T-helper 2 cell treated with Interferon-gamma antibody and Interleukin-4, amounts not matched to agents 100 ng/mL and 5 ng/mL, for 36 hours (primary cell): ENCODE measurements around the gene LRFN3. TPM values are rescaled to one million over a fixed set of nuclear protein-coding genes. Genes with fewer than 3 reads are reported as not detected.
"Not testable (repeated sequence)": the region's sequence is repeated elsewhere in the genome, so short reads cannot be mapped to it uniquely, and the experiment has no call there.

Source experiments
- intact Hi-C: fragments of 100-400 bp; cut with micrococcal nuclease; formaldehyde crosslinking; loops from one replicate; pipeline ENCODE4 v1.15.1; 2023
- total RNA-seq: library from RNA; stranded (reverse); gene quantifications from 2 replicates; pipeline ENCODE4 v1.2.3, GENCODE V29; 2022

The LRFN3 gene
- total RNA-seq, 1 donor from 2014 or later, result 9.7 TPM

DNA sequence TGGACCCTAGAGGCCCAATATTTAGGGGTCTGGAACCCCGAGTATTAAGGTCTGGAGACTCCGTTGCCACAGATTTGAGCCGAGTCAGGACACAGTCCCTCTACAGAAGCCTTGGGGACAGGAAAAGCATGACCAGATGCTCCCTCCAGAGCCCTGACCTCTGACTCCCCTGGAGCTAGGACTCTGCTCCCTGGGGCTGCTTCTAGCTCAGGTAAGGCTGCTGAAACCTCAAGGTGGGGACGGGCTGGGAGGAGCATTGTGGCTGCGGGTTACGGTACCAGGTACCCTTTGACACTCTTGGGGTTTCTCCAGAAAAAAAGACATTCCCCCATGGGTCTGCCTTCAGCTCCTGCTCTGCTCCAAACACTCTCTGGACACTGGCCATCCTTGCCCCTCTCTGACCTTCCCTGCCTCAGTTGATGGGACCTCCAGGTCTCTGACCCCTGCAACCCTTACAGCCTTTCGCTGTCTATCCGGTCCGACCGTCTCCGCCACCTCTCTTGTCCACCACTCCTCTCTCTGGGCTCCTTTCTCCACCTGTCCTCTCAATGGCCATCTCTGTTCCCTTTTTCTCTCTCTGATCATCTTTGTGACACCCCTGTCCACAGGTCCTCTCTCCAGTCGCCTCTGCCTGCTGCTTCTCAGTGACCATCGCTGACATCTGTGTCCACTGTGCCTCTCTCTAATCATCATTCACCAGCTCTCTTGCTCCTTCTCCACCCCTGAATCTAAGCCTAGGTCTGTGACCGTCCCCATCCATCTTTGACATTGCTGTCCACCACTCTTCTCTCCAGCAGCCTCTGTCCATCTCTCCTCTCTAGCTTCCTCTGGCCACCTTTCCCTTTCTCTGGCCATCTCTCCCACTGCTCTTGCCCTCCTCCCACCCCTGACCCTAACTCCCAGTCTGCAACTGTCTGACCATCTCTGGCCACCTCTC is 1.4 kb downstream of the LRFN3 start:
- intact Hi-C loops, result no loop called here

- intact Hi-C loops, result no loop called here
These were observed 2.4 kb downstream of the LRFN3 start for GRCh38 chr19:35938282-35939224.

- intact Hi-C loops, result no loop called here
These were observed 3.3 kb downstream of the LRFN3 start for GRCh38 chr19:35939307-35940077.

DNA sequence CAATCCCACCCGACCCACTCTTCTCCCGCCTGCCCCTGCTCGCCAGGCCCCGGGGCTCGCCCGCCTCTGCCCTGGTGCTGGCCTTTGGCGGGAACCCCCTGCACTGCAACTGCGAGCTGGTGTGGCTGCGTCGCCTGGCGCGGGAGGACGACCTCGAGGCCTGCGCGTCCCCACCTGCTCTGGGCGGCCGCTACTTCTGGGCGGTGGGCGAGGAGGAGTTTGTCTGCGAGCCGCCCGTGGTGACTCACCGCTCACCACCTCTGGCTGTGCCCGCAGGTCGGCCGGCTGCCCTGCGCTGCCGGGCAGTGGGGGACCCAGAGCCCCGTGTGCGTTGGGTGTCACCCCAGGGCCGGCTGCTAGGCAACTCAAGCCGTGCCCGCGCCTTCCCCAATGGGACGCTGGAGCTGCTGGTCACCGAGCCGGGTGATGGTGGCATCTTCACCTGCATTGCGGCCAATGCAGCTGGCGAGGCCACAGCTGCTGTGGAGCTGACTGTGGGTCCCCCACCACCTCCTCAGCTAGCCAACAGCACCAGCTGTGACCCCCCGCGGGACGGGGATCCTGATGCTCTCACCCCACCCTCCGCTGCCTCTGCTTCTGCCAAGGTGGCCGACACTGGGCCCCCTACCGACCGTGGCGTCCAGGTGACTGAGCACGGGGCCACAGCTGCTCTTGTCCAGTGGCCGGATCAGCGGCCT is 4.1 kb downstream of the LRFN3 start:
- intact Hi-C loops, result no loop called here

- intact Hi-C loops, result no loop called here
These were observed 4.7 kb downstream of the LRFN3 start for GRCh38 chr19:35940839-35941238.

DNA sequence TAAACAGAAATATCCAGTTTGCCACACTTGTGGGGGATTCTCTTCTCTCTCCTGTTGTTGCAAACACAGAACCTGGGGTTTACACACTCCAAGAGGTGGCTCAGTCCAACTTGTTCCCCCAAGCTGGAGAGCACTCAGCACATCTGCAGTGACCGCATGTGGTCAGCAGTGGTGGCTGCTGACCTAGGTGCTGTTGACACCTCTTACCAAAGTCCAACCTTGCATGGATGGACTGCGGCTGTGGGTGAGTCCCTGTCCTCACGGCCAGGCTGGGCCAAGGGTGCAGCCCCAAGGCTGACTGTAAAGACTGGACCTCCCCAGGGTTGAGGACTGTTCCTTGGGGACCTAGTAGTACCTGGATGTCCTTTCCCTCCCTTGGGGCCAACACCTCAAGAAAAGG is 6.1 kb downstream of the LRFN3 start:
- intact Hi-C loops, result no loop called here

GRCh38 chr19:35943321-35944301 is 7.4 kb downstream of the LRFN3 start:
- intact Hi-C loops, result no loop called here

- intact Hi-C loops, result no loop called here
These were observed 8.4 kb downstream of the LRFN3 start for GRCh38 chr19:35944556-35944955.

DNA sequence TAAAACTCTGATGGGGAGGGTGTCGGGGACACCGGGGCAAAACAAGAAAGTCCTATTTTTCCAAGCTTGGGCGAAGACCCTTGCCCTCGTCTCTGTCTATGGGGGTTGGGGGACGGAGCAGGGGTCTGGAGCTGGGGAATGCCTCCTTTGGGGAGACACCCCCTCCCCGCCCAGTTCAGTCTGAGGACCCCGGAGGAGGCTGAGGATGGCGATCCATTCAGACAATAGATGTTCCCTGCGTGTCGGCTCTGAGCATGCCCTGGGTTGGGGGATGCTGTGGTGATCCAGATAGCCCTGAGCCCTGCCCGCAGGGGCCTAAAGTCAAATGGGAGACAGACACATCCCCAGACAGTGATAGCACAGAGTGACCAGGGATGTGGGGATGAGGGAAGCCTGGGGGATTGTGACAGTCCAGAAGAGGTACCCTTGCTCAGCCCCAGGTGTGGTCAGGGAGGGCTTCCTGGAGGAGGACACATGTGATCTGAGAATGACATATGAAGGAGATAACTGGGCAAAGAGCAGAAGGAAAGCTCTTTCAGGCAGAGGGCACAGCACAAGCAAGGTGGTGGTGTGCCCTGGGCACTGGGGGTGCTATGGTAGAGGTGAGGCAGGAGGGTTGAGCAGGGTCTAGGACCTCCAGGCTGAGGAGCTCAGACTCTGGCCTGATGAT is 9.1 kb downstream of the LRFN3 start:
- intact Hi-C loops, result no loop called here

GRCh38 chr19:35946203-35946602 is 10.0 kb downstream of the LRFN3 start:
- intact Hi-C loops, result no loop called here

GRCh38 chr19:35949131-35949530 is 13.0 kb downstream of the LRFN3 start:
- intact Hi-C loops, result no loop called here

DNA sequence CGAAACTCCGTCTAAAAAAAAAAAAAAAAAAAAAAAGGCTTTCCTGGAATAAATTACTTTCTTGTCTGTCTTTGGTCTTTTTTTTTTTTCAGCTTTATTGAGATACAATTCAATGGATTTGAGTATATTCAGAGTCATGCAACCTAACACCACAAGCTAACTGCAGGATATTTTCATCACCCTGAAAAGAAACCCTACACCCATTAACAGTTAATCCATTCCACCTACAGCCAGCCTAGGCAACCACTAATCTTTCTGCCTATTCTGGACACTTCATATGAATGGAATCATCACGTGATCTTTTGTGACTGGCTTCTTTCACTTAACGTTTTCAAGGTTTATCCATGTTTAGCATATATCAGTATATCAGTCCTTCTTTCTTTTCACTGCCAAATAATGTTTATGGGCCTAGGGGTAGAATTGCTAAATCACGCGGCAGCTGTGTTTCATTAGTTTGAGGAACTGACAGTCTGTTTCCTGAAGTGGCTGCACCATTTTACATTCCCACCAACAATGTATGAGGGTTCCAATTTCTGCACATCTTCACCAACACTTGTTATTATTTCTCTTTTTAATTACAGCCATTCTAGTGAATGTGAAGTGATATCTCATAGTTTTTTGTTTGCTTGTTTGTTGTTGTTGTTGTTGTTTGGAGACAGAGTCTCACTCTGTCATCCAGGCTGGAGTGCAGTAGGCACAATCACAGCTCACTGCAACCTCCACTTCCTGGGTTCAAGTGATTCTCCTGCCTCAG is 19.9 kb downstream of the LRFN3 start:
- intact Hi-C loops, result no loop called here

DNA sequence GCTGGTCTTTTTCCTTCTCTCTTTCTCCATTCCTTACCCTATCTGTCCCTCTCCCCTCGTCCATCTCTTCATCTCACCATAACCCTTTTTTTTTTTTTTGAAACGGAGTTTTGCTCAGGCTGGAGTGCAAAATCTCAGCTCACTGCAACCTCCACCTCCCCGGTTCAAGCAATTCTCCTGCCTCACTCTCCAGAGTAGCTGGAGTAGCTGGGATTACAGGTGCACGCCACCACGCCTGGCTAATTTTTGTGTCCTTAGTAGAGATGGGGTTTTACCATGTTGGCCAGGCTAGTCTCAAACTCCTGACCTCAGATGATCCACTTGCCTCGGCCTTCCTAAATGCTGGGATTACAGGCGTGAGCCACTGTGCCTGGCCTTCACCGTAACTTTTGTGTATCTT is 21.2 kb downstream of the LRFN3 start:
- intact Hi-C loops, result not testable (repeated sequence)

DNA sequence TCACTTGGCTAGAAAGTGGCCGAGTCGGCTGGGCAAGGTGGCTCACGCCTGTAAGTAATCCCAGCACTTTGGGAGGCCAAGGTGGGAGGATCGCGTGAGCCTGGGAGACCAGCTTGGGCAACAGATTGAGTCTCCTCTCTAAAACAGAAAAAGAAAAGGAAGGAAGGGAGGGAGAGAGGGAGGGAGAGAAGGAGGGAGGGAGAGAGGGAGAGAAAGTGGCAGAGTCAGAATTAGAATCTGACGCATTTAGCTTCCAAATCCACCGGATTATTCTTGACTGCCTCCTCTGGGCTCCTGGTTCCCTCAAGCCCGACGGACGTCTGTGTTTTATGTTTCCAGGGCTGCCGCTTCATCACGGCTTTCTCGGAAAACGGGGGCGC is 22.5 kb downstream of the LRFN3 start:
- intact Hi-C loops, result no loop called here

DNA sequence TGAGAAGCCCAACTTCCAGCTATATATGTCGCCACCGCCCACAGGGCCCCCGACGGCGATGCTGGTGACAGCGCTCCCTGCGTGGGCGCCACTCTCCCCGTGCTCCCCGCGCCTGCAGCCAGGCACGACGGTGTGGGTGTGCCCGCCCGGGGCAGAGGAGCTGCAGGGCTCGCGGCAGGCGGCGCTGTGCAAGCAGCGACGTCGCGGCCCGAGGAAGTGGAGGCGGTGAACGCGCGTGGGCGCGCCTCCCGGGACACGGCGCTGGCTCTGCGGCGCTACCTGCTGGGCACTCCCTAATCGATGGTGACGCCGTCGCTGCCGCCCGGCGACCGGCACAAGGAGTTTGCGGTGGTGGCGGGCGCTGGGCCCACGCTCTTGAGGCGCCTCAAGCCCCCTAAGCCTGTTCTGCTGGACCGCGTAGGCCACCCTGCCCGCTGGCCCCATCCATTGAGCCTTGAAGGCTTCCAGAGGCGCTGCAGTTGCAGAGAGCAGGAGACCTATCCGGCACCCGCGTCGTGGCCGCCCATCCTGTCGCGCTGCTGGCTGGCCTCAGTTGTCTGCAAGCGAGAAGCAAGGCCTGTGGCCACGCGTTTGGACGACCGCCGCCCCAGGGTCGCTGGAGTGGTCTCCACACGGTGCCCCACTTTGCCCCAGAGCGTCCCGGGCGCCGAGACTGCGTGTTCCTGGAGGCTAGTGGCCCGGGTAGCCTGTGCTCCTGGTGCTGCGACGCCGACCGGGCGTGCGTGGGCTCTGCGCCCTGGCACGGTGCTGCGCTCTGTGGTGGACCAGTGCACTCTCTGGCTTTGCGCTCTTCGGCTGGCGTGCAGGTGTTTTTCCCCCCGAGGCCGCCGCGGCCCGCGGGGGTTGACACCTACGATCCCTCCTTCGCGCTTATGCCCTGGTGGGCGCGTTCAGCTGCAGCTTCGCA is 23.1 kb downstream of the LRFN3 start:
- intact Hi-C loops, result no loop called here

- intact Hi-C loops, result no loop called here
These were observed 23.8 kb downstream of the LRFN3 start for GRCh38 chr19:35959968-35960320.

- intact Hi-C loops, result no loop called here
These were observed 24.3 kb downstream of the LRFN3 start for GRCh38 chr19:35960432-35960972.
